Activated CD4-positive, alpha-beta T cell treated with anti-CD3 and anti-CD28 coated beads, Interleukin-2, amount 10 ng/mL, durations not matched to agents 7 days and 5 days (primary cell): ENCODE results near the gene PCED1B. TPM values are rescaled to one million over a fixed set of nuclear protein-coding genes. Genes with fewer than 3 reads are reported as not detected.

Source experiments
- CTCF ChIA-PET: fragments of 350-600 bp; sonication (Branson Sonifier 250); formaldehyde crosslinking; loops from one replicate; lab custom pipeline; 2021; ENCODE audit warnings: antibody characterized with exemption; lab: Charles Lee
- POLR2A ChIA-PET: fragments of 350-600 bp; sonication (Branson Sonifier 250); formaldehyde crosslinking; loops from one replicate; lab custom pipeline; 2021; ENCODE audit warnings: antibody characterized with exemption; lab: Charles Lee
- DNase-seq: peaks from one replicate; pipeline ENCODE4 v3.0.0-alpha.2; 2020
- H3K27ac Mint-ChIP-seq: one replicate; pipeline ENCODE4 v1.8.0; 2021; ENCODE audit warnings: mild to moderate bottlenecking, moderate library complexity, mixed read lengths
- H3K27me3 Mint-ChIP-seq: one replicate; pipeline ENCODE4 v1.8.0; 2021; ENCODE audit warnings: mixed read lengths
- H3K36me3 Mint-ChIP-seq: one replicate; pipeline ENCODE4 v1.8.0; 2021; ENCODE audit warnings: low read depth, mixed read lengths
- H3K4me1 Mint-ChIP-seq: one replicate; pipeline ENCODE4 v1.8.0; 2021; ENCODE audit warnings: mixed read lengths
- H3K4me3 Mint-ChIP-seq: one replicate; pipeline ENCODE4 v1.8.0; 2021; ENCODE audit warnings: mild to moderate bottlenecking, moderate library complexity, mixed read lengths
- H3K9me3 Mint-ChIP-seq: one replicate; pipeline ENCODE4 v1.8.0; 2021; ENCODE audit warnings: mixed read lengths
- total RNA-seq, 2 experiments: library from RNA; stranded (reverse); gene quantifications; one replicate each; pipeline ENCODE4 v1.2.3, GENCODE V29; 2021

Gene PCED1B
- total RNA-seq, 2 experiments from 2014 or later, result 58.7 to 59.7 TPM

GRCh38 chr12:47082796-47083621, 3.6 kb downstream of the PCED1B start:
- H3K27me3 Mint-ChIP-seq, result no peaks in the 10 kb centered on the region
- H3K36me3 Mint-ChIP-seq, result peaks cover 7% of the 10 kb centered on the region
- POLR2A ChIA-PET, result interaction anchor here (0.9 kb wide), 1 partner anchor 124 kb away, joined by 4 read pairs; no protein-coding TSS in a partner anchor
- H3K4me1 Mint-ChIP-seq, result peaks cover 74% of the 10 kb centered on the region
- peak overlapping the region; percentile 42 for H3K27ac Mint-ChIP-seq
- H3K9me3 Mint-ChIP-seq, result no peaks in the 10 kb centered on the region
- DNase-seq, result no peak
- no peak overlapping the region for H3K4me3 Mint-ChIP-seq
- CTCF ChIA-PET, result interaction anchor here (0.9 to 2.3 kb wide), 4 partner anchors 11 to 314 kb away, joined by 3 to 8 read pairs (median 4); no protein-coding TSS in a partner anchor

- Mint-ChIP-seq H3K36me3 (peaks cover 6% of the 10 kb centered on the region), H3K27me3 (no peaks in the 10 kb centered on the region), H3K9me3 (no peaks in the 10 kb centered on the region), H3K27ac (peak overlapping the region; percentile 17), H3K4me1 (peaks cover 63% of the 10 kb centered on the region), H3K4me3 (no peak overlapping the region)
- CTCF ChIA-PET, result interaction anchor here (1.0 to 2.3 kb wide), 3 partner anchors 12 to 224 kb away, joined by 3 to 8 read pairs (median 4); no protein-coding TSS in a partner anchor
- DNase-seq, result no peak
- POLR2A ChIA-PET, result interaction anchor here (0.6 kb wide), 1 partner anchor 263 kb away, joined by 3 read pairs; no protein-coding TSS in a partner anchor
Measured at GRCh38 chr12:47084172-47084571, 4.8 kb downstream of the PCED1B start.

DNA sequence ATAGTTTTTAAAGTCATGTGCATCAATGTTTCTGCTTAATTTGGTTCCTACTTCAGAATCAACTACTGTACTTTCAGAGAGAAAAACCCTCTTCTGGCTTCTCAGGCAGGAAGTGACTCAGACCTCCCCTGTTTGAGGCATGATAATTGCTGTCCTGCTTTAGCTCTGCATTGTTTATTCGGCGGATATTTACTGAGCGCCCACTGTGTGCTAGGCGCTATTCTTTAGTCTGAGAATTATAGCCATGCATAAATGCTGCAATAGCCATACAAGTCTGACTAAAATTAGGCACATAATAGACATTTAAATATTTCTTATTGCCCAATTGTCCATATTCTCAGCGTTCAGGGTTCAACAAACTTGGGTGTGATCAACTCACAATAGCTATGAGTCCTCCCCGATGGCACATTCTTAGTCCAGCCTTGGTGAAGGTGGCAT, 6.4 kb downstream of the PCED1B start:
- peaks cover 59% of the 10 kb centered on the region for H3K4me1 Mint-ChIP-seq

GRCh38 chr12:47087088-47087688, 7.8 kb downstream of the PCED1B start:
- no peak overlapping the region for H3K27ac Mint-ChIP-seq
- no peak for DNase-seq
- no peaks in the 10 kb centered on the region for H3K27me3 Mint-ChIP-seq
- ChIA-PET POLR2A (no interaction called here), CTCF (interaction anchor here (1.1 kb wide), 2 partner anchors 9 to 177 kb away, joined by 3 read pairs; no protein-coding TSS in a partner anchor)
- H3K36me3 Mint-ChIP-seq, result peaks cover 12% of the 10 kb centered on the region
- H3K4me1 Mint-ChIP-seq, result peaks cover 45% of the 10 kb centered on the region
- H3K4me3 Mint-ChIP-seq, result no peak overlapping the region
- H3K9me3 Mint-ChIP-seq, result peaks cover 11% of the 10 kb centered on the region

More for the DNA sequence above, 6.4 kb downstream of the PCED1B start:
- no peaks in the 10 kb centered on the region for H3K27me3 Mint-ChIP-seq
- H3K27ac Mint-ChIP-seq, result peak overlapping the region; percentile 55
- CTCF ChIA-PET, result interaction anchor here (0.7 to 1.1 kb wide), 2 partner anchors 11 to 312 kb away, joined by 3 read pairs; no protein-coding TSS in a partner anchor
- peak overlapping the region; percentile 10 for H3K4me3 Mint-ChIP-seq
- H3K9me3 Mint-ChIP-seq, result peaks cover 6% of the 10 kb centered on the region
- POLR2A ChIA-PET, result no interaction called here
- H3K36me3 Mint-ChIP-seq, result peaks cover 8% of the 10 kb centered on the region
- peak; percentile 63 for DNase-seq

GRCh38 chr12:47088021-47088944, 8.9 kb downstream of the PCED1B start:
- CTCF ChIA-PET, result interaction anchor here (1.1 kb wide), 1 partner anchor 176 kb away, joined by 3 read pairs; no protein-coding TSS in a partner anchor
- POLR2A ChIA-PET, result no interaction called here

DNA sequence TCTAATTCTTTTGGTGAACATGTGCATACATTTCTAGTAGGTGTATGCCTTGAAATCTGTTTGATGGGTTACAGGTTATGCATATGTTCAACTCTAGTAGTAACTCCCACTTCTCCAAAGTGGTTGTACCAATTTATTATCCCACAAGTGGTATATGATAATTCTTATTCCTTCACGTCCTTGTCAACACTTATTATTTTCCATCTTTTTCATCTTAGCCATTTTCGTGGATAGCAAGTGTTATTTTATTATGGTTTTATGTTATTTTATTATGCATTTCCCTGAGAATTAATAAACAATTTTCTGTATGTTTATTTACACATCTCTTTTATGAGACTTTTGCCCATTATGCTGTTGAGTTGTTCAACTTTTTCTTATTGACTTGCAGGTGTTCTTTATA, 11.6 kb downstream of the PCED1B start:
- Mint-ChIP-seq H3K4me3 (no peak overlapping the region), H3K27ac (no peak overlapping the region), H3K4me1 (peaks cover 23% of the 10 kb centered on the region), H3K27me3 (no peaks in the 10 kb centered on the region), H3K9me3 (peaks cover 11% of the 10 kb centered on the region), H3K36me3 (peaks cover 21% of the 10 kb centered on the region)
- POLR2A ChIA-PET, result no interaction called here
- CTCF ChIA-PET, result no interaction called here
- DNase-seq, result no peak

More at GRCh38 chr12:47088021-47088944, 8.9 kb downstream of the PCED1B start:
- H3K4me1 Mint-ChIP-seq, result peaks cover 34% of the 10 kb centered on the region
- H3K4me3 Mint-ChIP-seq, result no peak overlapping the region
- peaks cover 14% of the 10 kb centered on the region for H3K36me3 Mint-ChIP-seq
- H3K9me3 Mint-ChIP-seq, result peaks cover 11% of the 10 kb centered on the region
- no peak overlapping the region for H3K27ac Mint-ChIP-seq
- H3K27me3 Mint-ChIP-seq, result no peaks in the 10 kb centered on the region
- DNase-seq, result no peak

DNA sequence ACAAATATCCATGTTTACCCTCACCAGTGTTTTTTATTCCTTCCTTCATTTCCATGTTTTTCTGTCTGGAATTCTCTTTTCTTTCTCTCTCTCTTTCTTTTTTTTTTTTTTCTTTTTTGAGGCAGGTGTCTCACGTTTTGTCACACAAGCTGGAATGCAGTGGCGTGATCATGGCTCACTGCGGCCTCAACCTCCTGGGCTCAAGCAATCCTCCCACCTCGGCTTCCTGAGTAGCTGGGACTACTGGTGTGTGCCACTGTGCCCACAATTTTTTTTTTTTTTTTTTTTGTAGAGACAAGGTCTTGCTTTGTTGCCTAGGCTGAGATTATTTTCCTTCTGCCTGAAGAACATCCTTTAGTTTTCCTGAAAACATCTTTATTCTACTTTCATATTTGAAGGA, 15.4 kb downstream of the PCED1B start:
- POLR2A ChIA-PET, result no interaction called here
- peaks cover 10% of the 10 kb centered on the region for H3K9me3 Mint-ChIP-seq
- no peak overlapping the region for H3K4me3 Mint-ChIP-seq
- no peaks in the 10 kb centered on the region for H3K27me3 Mint-ChIP-seq
- peaks cover 15% of the 10 kb centered on the region for H3K4me1 Mint-ChIP-seq
- CTCF ChIA-PET, result interaction anchor here (0.6 to 1.6 kb wide), 4 partner anchors 11 to 433 kb away, joined by 3 to 5 read pairs (median 4); no protein-coding TSS in a partner anchor
- H3K27ac Mint-ChIP-seq, result no peak overlapping the region
- DNase-seq, result no peak
- H3K36me3 Mint-ChIP-seq, result peaks cover 21% of the 10 kb centered on the region

DNA sequence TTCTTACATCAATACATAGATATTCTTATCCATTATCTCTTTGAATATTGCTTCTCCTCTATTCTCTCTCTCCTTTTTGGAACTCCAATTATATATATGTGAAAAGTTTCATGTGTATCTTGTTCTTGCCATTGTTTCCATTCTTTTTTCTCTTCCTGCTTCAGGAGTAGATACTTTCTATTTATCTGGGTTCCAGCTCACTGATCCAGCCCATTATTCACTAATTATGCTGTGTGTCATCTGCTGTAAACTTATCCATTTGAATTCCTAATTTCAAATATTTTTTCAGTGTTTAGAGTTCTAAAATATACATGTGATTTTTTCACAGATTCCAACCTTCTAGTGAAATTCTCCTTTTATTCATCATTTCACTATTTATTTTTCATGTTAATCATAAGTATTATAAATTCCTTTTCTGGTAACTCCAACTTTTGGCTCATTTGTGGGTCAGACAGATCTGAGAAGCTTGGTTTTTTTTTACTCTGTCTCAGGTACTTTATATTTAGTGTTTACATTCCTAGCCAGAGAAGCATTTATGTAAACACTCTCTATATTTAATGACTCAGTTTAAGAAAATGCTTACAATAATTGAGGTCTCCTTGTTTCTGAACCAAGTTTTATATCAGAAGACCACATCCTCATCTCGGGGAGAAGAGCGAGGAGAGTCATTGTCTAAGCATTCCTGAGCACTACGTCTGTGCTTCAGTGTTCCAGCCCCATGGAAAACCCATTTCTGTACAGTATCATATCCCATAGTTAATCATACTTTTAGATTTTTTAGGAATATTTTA, 16.2 kb downstream of the PCED1B start:
- Mint-ChIP-seq H3K9me3 (peaks cover 6% of the 10 kb centered on the region), H3K4me3 (no peak overlapping the region), H3K4me1 (peaks cover 15% of the 10 kb centered on the region), H3K27ac (no peak overlapping the region), H3K27me3 (no peaks in the 10 kb centered on the region), H3K36me3 (peaks cover 20% of the 10 kb centered on the region)
- no peak for DNase-seq
- ChIA-PET CTCF (interaction anchor here (0.6 to 1.6 kb wide), 6 partner anchors 9 to 432 kb away, joined by 3 to 5 read pairs (median 4); no protein-coding TSS in a partner anchor), POLR2A (no interaction called here)

DNA sequence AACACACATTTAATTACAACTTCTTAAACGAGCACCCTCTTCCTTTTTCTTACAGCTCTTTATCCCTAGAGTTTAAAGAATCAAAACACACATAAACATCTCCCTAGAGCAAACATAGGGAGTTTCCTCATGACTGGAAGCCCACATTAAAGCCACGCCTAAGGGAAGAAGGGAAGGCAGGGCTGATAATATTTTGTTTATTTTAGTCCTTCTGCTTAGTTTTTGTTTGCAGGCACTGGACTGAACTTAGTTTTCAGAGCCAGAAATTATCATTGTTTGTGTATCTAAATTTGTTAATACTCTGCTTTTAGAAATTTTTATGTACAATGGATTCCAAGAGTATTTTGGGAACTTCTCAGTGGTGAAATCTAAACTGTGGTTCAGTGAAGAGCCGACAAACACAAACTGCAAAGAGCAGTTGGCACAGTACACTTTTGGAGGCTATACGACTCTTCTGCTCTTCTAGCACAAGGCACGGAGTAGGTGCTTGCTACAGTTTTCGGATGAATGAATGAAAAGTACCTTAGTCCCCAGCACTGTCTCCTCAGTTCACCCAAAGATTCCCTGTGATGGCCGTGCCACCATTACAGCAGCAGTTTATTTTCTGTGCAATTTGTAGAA, 18.0 kb downstream of the PCED1B start:
- H3K27ac Mint-ChIP-seq, result no peak overlapping the region
- no peak overlapping the region for H3K4me3 Mint-ChIP-seq
- H3K9me3 Mint-ChIP-seq, result no peaks in the 10 kb centered on the region
- ChIA-PET CTCF (interaction anchor here (1.0 kb wide), 1 partner anchor 19 kb away, joined by 3 read pairs; no protein-coding TSS in a partner anchor), POLR2A (no interaction called here)
- H3K27me3 Mint-ChIP-seq, result no peaks in the 10 kb centered on the region
- H3K4me1 Mint-ChIP-seq, result peaks cover 15% of the 10 kb centered on the region
- no peak for DNase-seq
- H3K36me3 Mint-ChIP-seq, result peaks cover 14% of the 10 kb centered on the region

- peaks cover 15% of the 10 kb centered on the region for H3K4me1 Mint-ChIP-seq
- H3K4me3 Mint-ChIP-seq, result no peak overlapping the region
- H3K27ac Mint-ChIP-seq, result no peak overlapping the region
- ChIA-PET POLR2A (no interaction called here), CTCF (no interaction called here)
- H3K9me3 Mint-ChIP-seq, result no peaks in the 10 kb centered on the region
- H3K36me3 Mint-ChIP-seq, result peaks cover 13% of the 10 kb centered on the region
- H3K27me3 Mint-ChIP-seq, result no peaks in the 10 kb centered on the region
- DNase-seq, result no peak
Measured at GRCh38 chr12:47098099-47098498, 18.7 kb downstream of the PCED1B start.

DNA sequence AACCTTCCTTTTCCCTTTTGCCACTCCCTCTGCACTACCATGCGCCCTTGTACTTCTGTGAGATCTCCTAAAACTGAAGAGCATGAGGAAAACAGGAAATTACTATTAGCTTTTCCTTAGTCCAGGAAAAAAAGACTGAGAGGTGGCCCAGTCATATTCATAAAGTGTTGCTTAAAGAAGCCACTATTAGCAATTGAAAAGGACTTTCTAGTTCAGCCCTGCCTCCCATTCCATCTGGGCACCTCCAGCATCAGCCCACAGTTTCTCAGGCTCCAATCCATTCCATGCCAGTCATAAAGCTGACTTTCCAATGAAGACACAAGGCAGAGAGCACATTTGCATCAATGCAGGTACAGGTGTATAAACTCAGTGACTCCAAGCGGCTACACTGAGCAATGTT, 20.2 kb downstream of the PCED1B start:
- no peak for DNase-seq
- ChIA-PET POLR2A (no interaction called here), CTCF (no interaction called here)
- peaks cover 9% of the 10 kb centered on the region for H3K4me1 Mint-ChIP-seq
- peaks cover 8% of the 10 kb centered on the region for H3K36me3 Mint-ChIP-seq
- H3K27ac Mint-ChIP-seq, result no peak overlapping the region
- H3K9me3 Mint-ChIP-seq, result no peaks in the 10 kb centered on the region
- no peaks in the 10 kb centered on the region for H3K27me3 Mint-ChIP-seq
- H3K4me3 Mint-ChIP-seq, result no peak overlapping the region
